ENCODE results near the gene TIMP4. TPM values are rescaled to one million over a fixed set of nuclear protein-coding genes. Genes with fewer than 3 reads are reported as not detected.

The TIMP4 gene
- polyA plus RNA-seq, 3 donors: 0.04 TPM; not detected in 2

DNA sequence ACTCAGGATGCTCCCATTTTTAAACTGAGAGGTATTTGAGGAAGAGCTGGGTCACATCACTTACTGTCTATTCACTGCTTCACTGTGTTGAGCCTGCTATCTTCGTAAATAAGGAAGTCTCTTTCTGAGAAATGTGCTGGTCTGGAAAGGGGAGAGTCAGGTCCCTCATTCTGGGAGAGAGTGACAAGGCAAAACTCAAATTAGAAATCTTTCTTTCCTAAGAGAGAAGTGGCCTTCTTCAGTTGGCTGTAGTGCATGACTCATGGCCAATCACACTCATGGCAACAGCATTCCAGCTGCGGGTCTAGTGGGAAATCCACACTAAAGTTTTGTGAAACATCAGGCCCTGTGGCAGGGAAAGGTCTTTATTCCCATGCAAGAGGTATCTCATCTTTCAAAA is 11.5 kb upstream of the TIMP4 start:
- TF ChIP-seq, protein P1, sequence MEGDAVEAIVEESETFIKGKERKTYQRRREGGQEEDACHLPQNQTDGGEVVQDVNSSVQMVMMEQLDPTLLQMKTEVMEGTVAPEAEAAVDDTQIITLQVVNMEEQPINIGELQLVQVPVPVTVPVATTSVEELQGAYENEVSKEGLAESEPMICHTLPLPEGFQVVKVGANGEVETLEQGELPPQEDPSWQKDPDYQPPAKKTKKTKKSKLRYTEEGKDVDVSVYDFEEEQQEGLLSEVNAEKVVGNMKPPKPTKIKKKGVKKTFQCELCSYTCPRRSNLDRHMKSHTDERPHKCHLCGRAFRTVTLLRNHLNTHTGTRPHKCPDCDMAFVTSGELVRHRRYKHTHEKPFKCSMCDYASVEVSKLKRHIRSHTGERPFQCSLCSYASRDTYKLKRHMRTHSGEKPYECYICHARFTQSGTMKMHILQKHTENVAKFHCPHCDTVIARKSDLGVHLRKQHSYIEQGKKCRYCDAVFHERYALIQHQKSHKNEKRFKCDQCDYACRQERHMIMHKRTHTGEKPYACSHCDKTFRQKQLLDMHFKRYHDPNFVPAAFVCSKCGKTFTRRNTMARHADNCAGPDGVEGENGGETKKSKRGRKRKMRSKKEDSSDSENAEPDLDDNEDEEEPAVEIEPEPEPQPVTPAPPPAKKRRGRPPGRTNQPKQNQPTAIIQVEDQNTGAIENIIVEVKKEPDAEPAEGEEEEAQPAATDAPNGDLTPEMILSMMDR (IDR thresholded peaks at IDR 0.05): no peak
- Mint-ChIP-seq H3K9me3 (peaks cover 9 to 18% (median 14%) of the 10 kb centered on the region in 7 donors), H3K27ac (peak overlapping the region; percentile 80 to 96 (median 90)), H3K27me3 (ENCODE audit: low read depth in 3 of 3) (peaks cover 0 to 3% (median under 1%) of the 10 kb centered on the region in 3 donors), H3K36me3 (peaks cover 4 to 6% of the 10 kb centered on the region in 2 donors), H3K4me3 (peak overlapping the region in 1 of 2 donors; percentile 32), H3K4me1 (peaks cover 20% of the 10 kb centered on the region)
- Histone ChIP-seq H3K27ac (ENCODE audit: low read depth in 1 of 2, low read length in 2 of 2) (peak overlapping the region; percentile 25 to 74), H3K9ac (ENCODE audit: insufficient read depth, low read length, poor library complexity, severe bottlenecking) (no peak overlapping the region), H3K27me3 (ENCODE audit: control insufficient read depth in 2 of 2, insufficient read depth in 2 of 2, low read length in 2 of 2) (no peaks in the 10 kb centered on the region), H3K36me3 (replicated peaks in 1 of 2; ENCODE audit: control insufficient read depth in 1 of 2, insufficient read depth in 2 of 2, low read length in 2 of 2) (no peaks in the 10 kb centered on the region), H3K4me1 (ENCODE audit: control insufficient read depth in 1 of 2, insufficient read depth in 2 of 2, low read length in 2 of 2) (peaks cover 23 to 25% of the 10 kb centered on the region in 2 donors), H3K9me3 (replicated peaks in 1 of 2; ENCODE audit: control insufficient read depth in 1 of 2, insufficient read depth in 1 of 2, low read length in 2 of 2) (peaks cover 13 to 15% of the 10 kb centered on the region in 2 donors), H4K20me1 (ENCODE audit: insufficient read depth, low read length) (no peaks in the 10 kb centered on the region), H3K4me3 (replicated peaks in 1 of 3; ENCODE audit: low read depth in 2 of 3, low read length in 3 of 3) (peak overlapping the region in 1 of 3 experiments; percentile 22), H3K4me2 (replicated peaks; ENCODE audit: extremely low read depth, low read length, poor library complexity, severe bottlenecking) (peak overlapping the region; percentile 48), H3K79me2 (ENCODE audit: insufficient read depth, low read length) (no peaks in the 10 kb centered on the region), H2AFZ (ENCODE audit: insufficient read depth, low read depth, low read length, poor library complexity, severe bottlenecking) (no peak overlapping the region)
- WGBS (ENCODE audit: insufficient coverage): no CpG with 5 or more reads among the region's 2 CpGs
- intact Hi-C loops (cut with micrococcal nuclease): no loop called here
- peak; percentile 72 to 91 (median 85) for DNase-seq

DNA sequence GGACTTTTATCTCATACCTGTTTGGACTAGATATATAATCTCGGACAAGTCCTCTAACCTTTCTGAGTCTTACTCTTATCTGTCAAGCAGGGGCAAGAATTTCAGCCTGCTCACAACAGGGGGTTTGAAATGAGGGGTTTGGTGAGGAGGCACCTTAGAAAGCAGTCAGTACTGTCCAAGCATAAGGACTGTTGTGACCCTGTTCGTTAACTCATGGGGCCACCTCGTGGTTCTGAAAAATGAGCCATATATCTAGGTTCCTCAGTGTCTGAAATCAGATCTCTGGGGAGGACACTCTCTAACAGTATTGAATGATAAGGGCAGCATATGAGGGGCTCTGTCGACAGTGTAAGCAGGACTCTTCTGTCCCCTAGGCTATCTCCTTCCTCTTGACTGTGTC is 7.2 kb upstream of the TIMP4 start:
- Mint-ChIP-seq H3K4me1 (peaks cover 20% of the 10 kb centered on the region), H3K27ac (no peak overlapping the region), H3K9me3 (no peaks in the 10 kb centered on the region), H3K36me3 (no peaks in the 10 kb centered on the region), H3K4me3 (no peak overlapping the region), H3K27me3 (ENCODE audit: low read depth in 3 of 3) (peaks cover 0 to 2% (median 1%) of the 10 kb centered on the region in 3 donors)
- H3K9me3 ChIP-seq (replicated peaks in 1 of 2; ENCODE audit: control insufficient read depth in 1 of 2, insufficient read depth in 1 of 2, low read length in 2 of 2): no peaks in the 10 kb centered on the region
- H3K27ac ChIP-seq (ENCODE audit: low read depth in 1 of 2, low read length in 2 of 2): no peak overlapping the region
- DNase-seq: no peak
- no peak overlapping the region for H3K9ac ChIP-seq (ENCODE audit: insufficient read depth, low read length, poor library complexity, severe bottlenecking)
- TF ChIP-seq, protein P1 (IDR thresholded peaks at IDR 0.05): no peak
- no peaks in the 10 kb centered on the region for H3K79me2 ChIP-seq (ENCODE audit: insufficient read depth, low read length)
- H2AFZ ChIP-seq (ENCODE audit: insufficient read depth, low read depth, low read length, poor library complexity, severe bottlenecking): no peak overlapping the region
- 80% methylated on average over 1 of the region's 4 CpGs for WGBS (ENCODE audit: insufficient coverage)
- H4K20me1 ChIP-seq (ENCODE audit: insufficient read depth, low read length): no peaks in the 10 kb centered on the region
- no peak overlapping the region for H3K4me3 ChIP-seq (replicated peaks in 1 of 3; ENCODE audit: low read depth in 2 of 3, low read length in 3 of 3)
- H3K4me1 ChIP-seq (ENCODE audit: control insufficient read depth in 1 of 2, insufficient read depth in 2 of 2, low read length in 2 of 2): peaks cover 18 to 19% of the 10 kb centered on the region in 2 donors
- intact Hi-C loops (cut with micrococcal nuclease): no loop called here
- H3K36me3 ChIP-seq (replicated peaks in 1 of 2; ENCODE audit: control insufficient read depth in 1 of 2, insufficient read depth in 2 of 2, low read length in 2 of 2): no peaks in the 10 kb centered on the region
- no peaks in the 10 kb centered on the region for H3K27me3 ChIP-seq (ENCODE audit: control insufficient read depth in 2 of 2, insufficient read depth in 2 of 2, low read length in 2 of 2)
- no peak overlapping the region for H3K4me2 ChIP-seq (replicated peaks; ENCODE audit: extremely low read depth, low read length, poor library complexity, severe bottlenecking)
